Neuron (in vitro differentiated cells): Measurements from ENCODE around the gene MPPED1.

Experiments used
- H2AFZ ChIP-seq: one replicate; pipeline ENCODE4 v1.6.1; 2013; ENCODE audit warnings: low read depth, mild to moderate bottlenecking, inconsistent platforms, low read length, moderate library complexity
- H3K27me3 ChIP-seq: one replicate; pipeline ENCODE4 v1.6.1; 2013; ENCODE audit warnings: low read length; ENCODE audit not compliant: insufficient read depth
- H3K36me3 ChIP-seq: one replicate; pipeline ENCODE4 v1.6.1; 2013; ENCODE audit warnings: low read length; ENCODE audit not compliant: insufficient read depth
- H3K4me1 ChIP-seq: one replicate; pipeline ENCODE4 v1.6.1; 2013; ENCODE audit warnings: low read length; ENCODE audit not compliant: insufficient read depth
- H3K4me3 ChIP-seq: 2 replicates; pipeline ENCODE4 v1.5.1; 2013; ENCODE audit warnings: mild to moderate bottlenecking, low read length, moderate library complexity
- H3K9me3 ChIP-seq: one replicate; pipeline ENCODE4 v1.6.1; 2013; ENCODE audit warnings: low read length

MPPED1 gene

GRCh38 chr22:43488031-43488866 lies 76.4 kb downstream of the MPPED1 start:
- Histone ChIP-seq H3K4me1 (no peaks in the 10 kb centered on the region), H3K9me3 (no peaks in the 10 kb centered on the region), H3K36me3 (no peaks in the 10 kb centered on the region), H3K4me3 (no peak overlapping the region), H3K27me3 (peaks cover 3% of the 10 kb centered on the region), H2AFZ (no peak overlapping the region)

GRCh38 chr22:43488937-43489336 lies 77.1 kb downstream of the MPPED1 start:
- H3K9me3 ChIP-seq = no peaks in the 10 kb centered on the region

GRCh38 chr22:43490311-43490710 lies 78.5 kb downstream of the MPPED1 start:
- H2AFZ ChIP-seq = no peak overlapping the region
- no peak overlapping the region for H3K4me3 ChIP-seq
- peaks cover 4% of the 10 kb centered on the region for H3K9me3 ChIP-seq

More at GRCh38 chr22:43488937-43489336, 77.1 kb downstream of the MPPED1 start:
- Histone ChIP-seq H2AFZ (no peak overlapping the region), H3K4me1 (no peaks in the 10 kb centered on the region), H3K36me3 (no peaks in the 10 kb centered on the region), H3K4me3 (no peak overlapping the region), H3K27me3 (peaks cover 2% of the 10 kb centered on the region)

GRCh38 chr22:43491177-43491576 lies 79.4 kb downstream of the MPPED1 start:
- Histone ChIP-seq H3K36me3 (no peaks in the 10 kb centered on the region), H3K27me3 (no peaks in the 10 kb centered on the region), H3K9me3 (peaks cover 4% of the 10 kb centered on the region), H3K4me3 (no peak overlapping the region), H3K4me1 (no peaks in the 10 kb centered on the region), H2AFZ (no peak overlapping the region)

More at GRCh38 chr22:43490311-43490710, 78.5 kb downstream of the MPPED1 start:
- Histone ChIP-seq H3K4me1 (no peaks in the 10 kb centered on the region), H3K36me3 (no peaks in the 10 kb centered on the region), H3K27me3 (no peaks in the 10 kb centered on the region)

- Histone ChIP-seq H3K9me3 (peaks cover 4% of the 10 kb centered on the region), H2AFZ (no peak overlapping the region), H3K36me3 (no peaks in the 10 kb centered on the region), H3K4me1 (no peaks in the 10 kb centered on the region), H3K4me3 (no peak overlapping the region), H3K27me3 (no peaks in the 10 kb centered on the region)
Observed at GRCh38 chr22:43491737-43492136, 79.9 kb downstream of the MPPED1 start.

GRCh38 chr22:43493297-43493696 lies 81.5 kb downstream of the MPPED1 start:
- peaks cover 6% of the 10 kb centered on the region for H3K9me3 ChIP-seq
- H3K4me1 ChIP-seq = no peaks in the 10 kb centered on the region
- H3K4me3 ChIP-seq = no peak overlapping the region
- no peak overlapping the region for H2AFZ ChIP-seq
- no peaks in the 10 kb centered on the region for H3K36me3 ChIP-seq
- no peaks in the 10 kb centered on the region for H3K27me3 ChIP-seq

GRCh38 chr22:43497956-43498855 lies 86.4 kb downstream of the MPPED1 start:
- Histone ChIP-seq H3K9me3 (peaks cover 6% of the 10 kb centered on the region), H3K4me1 (no peaks in the 10 kb centered on the region), H2AFZ (no peak overlapping the region), H3K27me3 (no peaks in the 10 kb centered on the region), H3K4me3 (no peak overlapping the region), H3K36me3 (no peaks in the 10 kb centered on the region)

- Histone ChIP-seq H3K4me3 (no peak overlapping the region), H3K27me3 (no peaks in the 10 kb centered on the region), H2AFZ (no peak overlapping the region), H3K4me1 (no peaks in the 10 kb centered on the region), H3K36me3 (no peaks in the 10 kb centered on the region), H3K9me3 (peaks cover 6% of the 10 kb centered on the region)
Observed at GRCh38 chr22:43498856-43499253, 87.0 kb downstream of the MPPED1 start.

- no peaks in the 10 kb centered on the region for H3K27me3 ChIP-seq
- H3K9me3 ChIP-seq = peaks cover 2% of the 10 kb centered on the region
- no peaks in the 10 kb centered on the region for H3K36me3 ChIP-seq
- no peak overlapping the region for H3K4me3 ChIP-seq
- no peaks in the 10 kb centered on the region for H3K4me1 ChIP-seq
- H2AFZ ChIP-seq = no peak overlapping the region
Observed at GRCh38 chr22:43500792-43501785, 89.3 kb downstream of the MPPED1 start.

- no peak overlapping the region for H2AFZ ChIP-seq
- H3K4me3 ChIP-seq = no peak overlapping the region
- H3K36me3 ChIP-seq = no peaks in the 10 kb centered on the region
- H3K9me3 ChIP-seq = peaks cover 2% of the 10 kb centered on the region
- no peaks in the 10 kb centered on the region for H3K4me1 ChIP-seq
- no peaks in the 10 kb centered on the region for H3K27me3 ChIP-seq
Observed at GRCh38 chr22:43501878-43502277, 90.1 kb downstream of the MPPED1 start.

GRCh38 chr22:43502306-43502874 lies 90.6 kb downstream of the MPPED1 start:
- H3K4me1 ChIP-seq = no peaks in the 10 kb centered on the region
- no peak overlapping the region for H2AFZ ChIP-seq
- H3K27me3 ChIP-seq = no peaks in the 10 kb centered on the region
- H3K4me3 ChIP-seq = no peak overlapping the region
- no peaks in the 10 kb centered on the region for H3K36me3 ChIP-seq
- H3K9me3 ChIP-seq = peaks cover 2% of the 10 kb centered on the region

- Histone ChIP-seq H3K27me3 (no peaks in the 10 kb centered on the region), H3K4me1 (no peaks in the 10 kb centered on the region), H3K4me3 (no peak overlapping the region)
Observed at GRCh38 chr22:43504068-43504467, 92.3 kb downstream of the MPPED1 start.

More at GRCh38 chr22:43504068-43504467, 92.3 kb downstream of the MPPED1 start:
- no peaks in the 10 kb centered on the region for H3K36me3 ChIP-seq
- no peak overlapping the region for H2AFZ ChIP-seq
- no peaks in the 10 kb centered on the region for H3K9me3 ChIP-seq
